PC-3 (cell line): ENCODE results near the gene TBC1D9. TPM values are rescaled to one million over a fixed set of nuclear protein-coding genes. Genes with fewer than 3 reads are reported as not detected.

Experiments
- ATAC-seq: fragments of 200-7000 bp; cut with Tn5 transposase; 2 replicates; pipeline ENCODE4 v1.9.1; 2020; ENCODE audit warnings: mild to moderate bottlenecking, moderate library complexity
- BruUV-seq: library from RNA; stranded (reverse); fragments of 400-500 nt; replicated peaks from 2 replicates; lab custom pipeline; 2021; lab: Mats Ljungman, UMichigan
- CTCF ChIA-PET: fragments of 300-600 bp; sonication (Branson Sonifier 250); formaldehyde crosslinking; loops from one replicate; lab custom pipeline; 2022; ENCODE audit warnings: antibody characterized with exemption; lab: Charles Lee
- POLR2A ChIA-PET: fragments of 300-600 bp; sonication (Branson Sonifier 250); formaldehyde crosslinking; loops from one replicate; lab custom pipeline; 2022; ENCODE audit warnings: antibody characterized with exemption; ENCODE audit not compliant: unreplicated experiment; lab: Charles Lee
- DNase-seq: peaks from one replicate; pipeline ENCODE4 v3.0.0-alpha.2; 2015
- H2AFZ ChIP-seq: fragments of 300-600 bp; sonication (generic); 2 replicates; pipeline ENCODE4 v1.6.0; 2016; ENCODE audit warnings: antibody characterized with exemption, low read length
- H3F3A ChIP-seq: fragments of 300-600 bp; sonication (generic); one replicate; pipeline ENCODE4 v1.6.0; 2017; ENCODE audit warnings: antibody characterized with exemption, low read length, control low read depth, mild to moderate bottlenecking; ENCODE audit not compliant: unreplicated experiment
- H3K27ac ChIP-seq: fragments of 300-600 bp; sonication (generic); 2 replicates; pipeline ENCODE4 v1.5.1; 2016; ENCODE audit warnings: mild to moderate bottlenecking, low read length
- H3K27me3 ChIP-seq: fragments of 300-600 bp; sonication (generic); 2 replicates; pipeline ENCODE4 v1.6.1; 2016; ENCODE audit warnings: low read length, mixed read lengths
- H3K36me3 ChIP-seq: fragments of 300-600 bp; sonication (generic); 2 replicates; pipeline ENCODE4 v1.6.1; 2016; ENCODE audit warnings: low read depth, mixed run types, low read length, mixed read lengths
- H3K4me1 ChIP-seq: fragments of 300-600 bp; sonication (generic); 2 replicates; pipeline ENCODE4 v1.5.1; 2016; ENCODE audit warnings: low read length; ENCODE audit not compliant: insufficient read depth
- H3K4me2 ChIP-seq: fragments of 300-600 bp; sonication (generic); 2 replicates; pipeline ENCODE4 v1.6.0; 2016; ENCODE audit warnings: low read length
- H3K4me3 ChIP-seq: fragments of 300-600 bp; sonication (generic); 2 replicates; pipeline ENCODE4 v1.5.1; 2016; ENCODE audit warnings: mild to moderate bottlenecking, low read length, mixed read lengths
- H3K79me2 ChIP-seq: fragments of 300-600 bp; sonication (generic); 2 replicates; pipeline ENCODE4 v1.6.1; 2017; ENCODE audit warnings: low read length, mixed read lengths
- H3K9ac ChIP-seq: fragments of 300-600 bp; sonication (generic); 2 replicates; pipeline ENCODE4 v1.6.0; 2016; ENCODE audit warnings: mild to moderate bottlenecking, low read length
- H3K9me2 ChIP-seq: fragments of 300-600 bp; sonication (generic); replicated peaks from 2 replicates; pipeline ENCODE4 v1.6.1; 2016; ENCODE audit warnings: mixed run types, low read length, mixed read lengths
- H3K9me3 ChIP-seq: fragments of 300-600 bp; sonication (generic); 2 replicates; pipeline ENCODE4 v1.6.1; 2016; ENCODE audit warnings: low read length, mixed read lengths
- H4K20me1 ChIP-seq: fragments of 300-600 bp; sonication (generic); 2 replicates; pipeline ENCODE4 v1.6.1; 2016; ENCODE audit warnings: low read length, mixed read lengths
- CTCF ChIP-seq: fragments of 300-600 bp; sonication (generic); conservative IDR thresholded peaks from 2 replicates; pipeline ENCODE4 v1.5.1; 2017; ENCODE audit warnings: antibody characterized with exemption, low read depth, mild to moderate bottlenecking, low read length
- EZH2 ChIP-seq: fragments of 300-600 bp; sonication (generic); IDR thresholded peaks from one replicate; pipeline ENCODE4 v1.6.1; 2017; ENCODE audit warnings: antibody characterized with exemption, mild to moderate bottlenecking, low read length; ENCODE audit not compliant: unreplicated experiment
- EZH2phosphoT487 ChIP-seq: fragments of 300-600 bp; sonication (generic); IDR thresholded peaks from 2 replicates; pipeline ENCODE4 v1.6.1; 2018; ENCODE audit warnings: mild to moderate bottlenecking, antibody characterized with exemption, low read length, borderline replicate concordance
- intact Hi-C: fragments of 100-400 bp; cut with micrococcal nuclease; formaldehyde crosslinking; loops from 2 replicates; pipeline ENCODE4 v1.9.0; 2023
- total RNA-seq: library from RNA; depleted of rRNA; stranded (reverse); fragments of >200 nt; gene quantifications from 2 replicates; pipeline ENCODE4 v1.2.3, GENCODE V29; 2014

The TBC1D9 gene
- total RNA-seq, 1 experiment from 2014 or later, result 11.2 TPM

- Histone ChIP-seq H3F3A (no peaks in the 10 kb centered on the region), H3K9ac (no peak overlapping the region), H3K4me2 (peak overlapping the region; percentile 66), H3K79me2 (no peaks in the 10 kb centered on the region), H3K27ac (no peak overlapping the region), H3K4me3 (no peak overlapping the region), H4K20me1 (no peaks in the 10 kb centered on the region), H3K4me1 (peaks cover 14% of the 10 kb centered on the region), H3K9me3 (no peaks in the 10 kb centered on the region), H2AFZ (no peak overlapping the region), H3K36me3 (no peaks in the 10 kb centered on the region), H3K27me3 (no peaks in the 10 kb centered on the region), H3K9me2 (no peaks in the 10 kb centered on the region)
- DNase-seq, result peak; percentile 69
- no TSS peak for BruUV-seq
- TF ChIP-seq CTCF, result no peak
- no peak for TF ChIP-seq EZH2phosphoT487
- no peak for TF ChIP-seq EZH2
- peak; percentile 99 for ATAC-seq
- POLR2A ChIA-PET, result interaction anchor here (0.7 kb wide), 1 partner anchor 207 kb away, joined by 4 read pairs; no protein-coding TSS in a partner anchor
- CTCF ChIA-PET, result no interaction called here
- intact Hi-C loops, result loop anchor here (5.0 kb wide), 1 partner anchor 122 kb away; the partner anchor contains the start of gene TBC1D9
Measured at GRCh38 chr4:140635606-140636005, 120.6 kb downstream of the TBC1D9 start.

- H3K9ac ChIP-seq, result no peak overlapping the region
- no peaks in the 10 kb centered on the region for H3K36me3 ChIP-seq
- H3K27me3 ChIP-seq, result no peaks in the 10 kb centered on the region
- H2AFZ ChIP-seq, result no peak overlapping the region
- intact Hi-C loops, result no loop called here
- ATAC-seq (no peak), DNase-seq (no peak)
- no peaks in the 10 kb centered on the region for H3K9me2 ChIP-seq
- POLR2A ChIA-PET, result no interaction called here
- no TSS peak for BruUV-seq
- no peak overlapping the region for H3K4me2 ChIP-seq
- H4K20me1 ChIP-seq, result no peaks in the 10 kb centered on the region
- H3K4me1 ChIP-seq, result peaks cover 14% of the 10 kb centered on the region
- no peaks in the 10 kb centered on the region for H3K9me3 ChIP-seq
- no peaks in the 10 kb centered on the region for H3F3A ChIP-seq
- CTCF ChIA-PET, result no interaction called here
- H3K4me3 ChIP-seq, result no peak overlapping the region
- TF ChIP-seq EZH2 (no peak), EZH2phosphoT487 (no peak), CTCF (no peak)
- H3K27ac ChIP-seq, result no peak overlapping the region
- no peaks in the 10 kb centered on the region for H3K79me2 ChIP-seq
Measured at GRCh38 chr4:140633951-140634350, 122.2 kb downstream of the TBC1D9 start.

- H3K4me1 ChIP-seq, result peaks cover 18% of the 10 kb centered on the region
- H3K9ac ChIP-seq, result no peak overlapping the region
- no peak for ATAC-seq
- H3K27ac ChIP-seq, result no peak overlapping the region
- ChIA-PET POLR2A (no interaction called here), CTCF (no interaction called here)
- no peaks in the 10 kb centered on the region for H3K9me2 ChIP-seq
- no peak overlapping the region for H3K4me3 ChIP-seq
- TF ChIP-seq EZH2 (no peak), CTCF (no peak), EZH2phosphoT487 (no peak)
- H3K36me3 ChIP-seq, result no peaks in the 10 kb centered on the region
- H3F3A ChIP-seq, result no peaks in the 10 kb centered on the region
- no TSS peak for BruUV-seq
- H4K20me1 ChIP-seq, result no peaks in the 10 kb centered on the region
- H3K9me3 ChIP-seq, result no peaks in the 10 kb centered on the region
- no peak overlapping the region for H2AFZ ChIP-seq
- H3K27me3 ChIP-seq, result no peaks in the 10 kb centered on the region
- no peak overlapping the region for H3K4me2 ChIP-seq
- H3K79me2 ChIP-seq, result no peaks in the 10 kb centered on the region
- DNase-seq, result no peak
- intact Hi-C loops, result no loop called here
Measured at GRCh38 chr4:140633124-140633523, 123.1 kb downstream of the TBC1D9 start.
